8988T (cell line): ENCODE results near the gene CHST11.

Source experiments
- DNase-seq: peaks from one replicate; pipeline ENCODE4 v3.0.0; 2011

CHST11 gene

GRCh38 chr12:104484079-104484478 is 27.3 kb downstream of the CHST11 start:
- DNase-seq: no peak

GRCh38 chr12:104485651-104486362 is 29.1 kb downstream of the CHST11 start:
- DNase-seq: no peak

GRCh38 chr12:104486363-104486750 is 29.6 kb downstream of the CHST11 start:
- DNase-seq: no peak

GRCh38 chr12:104486943-104487819 is 30.4 kb downstream of the CHST11 start:
- DNase-seq: no peak

- DNase-seq: no peak
These were observed 31.6 kb downstream of the CHST11 start for GRCh38 chr12:104488374-104488773.

- DNase-seq: no peak
These were observed 33.4 kb downstream of the CHST11 start for GRCh38 chr12:104490186-104490585.

GRCh38 chr12:104490850-104491249 is 34.1 kb downstream of the CHST11 start:
- DNase-seq: no peak

- DNase-seq: no peak
These were observed 36.7 kb downstream of the CHST11 start for GRCh38 chr12:104493496-104493895.

GRCh38 chr12:104494137-104494792 is 37.5 kb downstream of the CHST11 start:
- no peak for DNase-seq

GRCh38 chr12:104494793-104495158 is 38.0 kb downstream of the CHST11 start:
- DNase-seq: no peak

- no peak for DNase-seq
These were observed 39.0 kb downstream of the CHST11 start for GRCh38 chr12:104495786-104496185.

- no peak for DNase-seq
These were observed 39.6 kb downstream of the CHST11 start for GRCh38 chr12:104496336-104496735.

- no peak for DNase-seq
These were observed 41.6 kb downstream of the CHST11 start for GRCh38 chr12:104498211-104498801.

GRCh38 chr12:104499668-104500332 is 43.1 kb downstream of the CHST11 start:
- DNase-seq: no peak

- DNase-seq: no peak
These were observed 44.4 kb downstream of the CHST11 start for GRCh38 chr12:104501115-104501514.

- no peak for DNase-seq
These were observed 44.9 kb downstream of the CHST11 start for GRCh38 chr12:104501660-104502059.

GRCh38 chr12:104502217-104502616 is 45.5 kb downstream of the CHST11 start:
- no peak for DNase-seq

GRCh38 chr12:104502638-104503037 is 45.9 kb downstream of the CHST11 start:
- no peak for DNase-seq

GRCh38 chr12:104503191-104503590 is 46.4 kb downstream of the CHST11 start:
- DNase-seq: no peak

GRCh38 chr12:104504146-104504545 is 47.4 kb downstream of the CHST11 start:
- DNase-seq: no peak

- DNase-seq: no peak
These were observed 48.5 kb downstream of the CHST11 start for GRCh38 chr12:104505095-104505818.
